HG03378 (cell line): ENCODE results near the gene UFSP2.

Experiments used
- ATAC-seq: cut with Tn5 transposase; IDR thresholded peaks from one replicate; pipeline ENCODE4 v1.9.1; 2021; ENCODE audit warnings: mild to moderate bottlenecking, moderate library complexity; ENCODE audit not compliant: unreplicated experiment

The UFSP2 gene

GRCh38 chr4:185425647-185426352 is at the start of gene UFSP2:
Gene UFSP2, minus strand, starts transcription at chr4:185425964. Its CDS starts 96 bp downstream, at chr4:185425868.
- peak; percentile 95 for ATAC-seq

- no peak for ATAC-seq
These were observed 47.5 kb upstream of the UFSP2 start for GRCh38 chr4:185473247-185473646.

GRCh38 chr4:185472103-185472542 is 46.4 kb upstream of the UFSP2 start:
- ATAC-seq: peak; percentile 7

GRCh38 chr4:185471235-185472102 is 45.7 kb upstream of the UFSP2 start, which contains the start of gene CCDC110:
Gene CCDC110, minus strand, starts transcription at chr4:185471733. Its CDS starts 50 bp downstream, at chr4:185471683.
- ATAC-seq: peak; percentile 57

- ATAC-seq: no peak
These were observed 44.9 kb upstream of the UFSP2 start for GRCh38 chr4:185470501-185471195.

GRCh38 chr4:185469580-185470154 is 43.9 kb upstream of the UFSP2 start:
- ATAC-seq: no peak

GRCh38 chr4:185468999-185469398 is 43.2 kb upstream of the UFSP2 start:
- no peak for ATAC-seq

GRCh38 chr4:185467991-185468390 is 42.2 kb upstream of the UFSP2 start:
- ATAC-seq: no peak

- no peak for ATAC-seq
These were observed 41.3 kb upstream of the UFSP2 start for GRCh38 chr4:185467101-185467500.

GRCh38 chr4:185465707-185466106 is 39.9 kb upstream of the UFSP2 start:
- ATAC-seq: no peak

- no peak for ATAC-seq
These were observed 39.1 kb upstream of the UFSP2 start for GRCh38 chr4:185464887-185465286.

GRCh38 chr4:185464183-185464582 is 38.4 kb upstream of the UFSP2 start:
- no peak for ATAC-seq

- no peak for ATAC-seq
These were observed 37.8 kb upstream of the UFSP2 start for GRCh38 chr4:185463541-185463940.

- ATAC-seq: no peak
These were observed 35.8 kb upstream of the UFSP2 start for GRCh38 chr4:185461565-185461964.

- no peak for ATAC-seq
These were observed 31.4 kb upstream of the UFSP2 start for GRCh38 chr4:185457136-185457535.

- ATAC-seq: no peak
These were observed 30.4 kb upstream of the UFSP2 start for GRCh38 chr4:185456131-185456530.

GRCh38 chr4:185445209-185445608 is 19.4 kb upstream of the UFSP2 start:
- no peak for ATAC-seq

GRCh38 chr4:185441479-185441878 is 15.7 kb upstream of the UFSP2 start:
- ATAC-seq: no peak

GRCh38 chr4:185437809-185438208 is 12.0 kb upstream of the UFSP2 start:
- peak; percentile 55 for ATAC-seq

- ATAC-seq: no peak
These were observed 9.7 kb upstream of the UFSP2 start for GRCh38 chr4:185435466-185435865.

- ATAC-seq: no peak
These were observed 3.9 kb upstream of the UFSP2 start for GRCh38 chr4:185429660-185430059.
